ENCODE measurements around the gene TMEM150C. TPM values are rescaled to one million over a fixed set of nuclear protein-coding genes. Genes with fewer than 3 reads are reported as not detected.
A peak's percentile ranks its signal among the peaks of the same experiment; 100 is the strongest.

Gene TMEM150C
- total RNA-seq, 2 donors from 2014 or later: not detected

DNA sequence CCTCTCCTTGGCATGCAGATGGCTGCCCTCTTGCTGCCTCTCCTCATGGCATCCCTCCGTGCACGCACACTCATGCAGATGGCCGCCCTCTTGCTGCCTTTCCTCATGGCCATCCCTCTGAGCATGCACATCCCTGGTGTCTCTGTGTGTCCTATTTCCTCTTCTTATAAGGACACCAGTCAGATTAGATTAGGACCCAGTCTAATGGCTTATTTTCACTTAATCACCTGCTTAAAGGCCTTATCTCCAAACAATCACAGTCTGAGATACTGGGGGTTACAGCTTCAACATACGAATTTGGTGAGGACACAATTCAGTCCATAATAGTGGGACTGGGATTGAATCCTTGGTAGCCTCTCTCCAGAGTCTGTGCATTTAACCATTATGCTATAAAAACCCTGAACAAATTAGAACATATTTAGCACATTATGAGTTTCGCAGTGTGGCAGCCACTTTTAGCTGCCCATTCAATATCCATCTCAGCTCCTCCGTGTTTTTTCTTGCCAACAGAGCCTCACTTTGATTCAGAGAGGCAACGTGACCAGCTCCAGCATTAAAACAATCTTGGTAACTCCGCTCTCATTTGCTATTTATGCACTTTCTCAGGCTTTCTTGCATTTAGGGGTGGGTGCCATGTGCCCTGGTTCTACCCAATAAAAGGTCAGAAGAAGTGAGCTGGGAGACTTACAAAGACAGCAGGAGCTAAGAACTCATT lies 26.2 kb upstream of the TMEM150C start:
- peaks cover 6 to 28% of the 10 kb centered on the region in 2 donors for H3K27me3 Mint-ChIP-seq
- H3K9me3 Mint-ChIP-seq: no peaks in the 10 kb centered on the region
- no peak overlapping the region for H3K4me3 Mint-ChIP-seq
- H3K4me1 Mint-ChIP-seq (ENCODE audit: low read depth in 2 of 2): no peaks in the 10 kb centered on the region
- H3K27ac Mint-ChIP-seq: no peak overlapping the region
- no peaks in the 10 kb centered on the region for H3K36me3 Mint-ChIP-seq
- no peak for DNase-seq (ENCODE audit: low spot score)
- ATAC-seq: no peak

DNA sequence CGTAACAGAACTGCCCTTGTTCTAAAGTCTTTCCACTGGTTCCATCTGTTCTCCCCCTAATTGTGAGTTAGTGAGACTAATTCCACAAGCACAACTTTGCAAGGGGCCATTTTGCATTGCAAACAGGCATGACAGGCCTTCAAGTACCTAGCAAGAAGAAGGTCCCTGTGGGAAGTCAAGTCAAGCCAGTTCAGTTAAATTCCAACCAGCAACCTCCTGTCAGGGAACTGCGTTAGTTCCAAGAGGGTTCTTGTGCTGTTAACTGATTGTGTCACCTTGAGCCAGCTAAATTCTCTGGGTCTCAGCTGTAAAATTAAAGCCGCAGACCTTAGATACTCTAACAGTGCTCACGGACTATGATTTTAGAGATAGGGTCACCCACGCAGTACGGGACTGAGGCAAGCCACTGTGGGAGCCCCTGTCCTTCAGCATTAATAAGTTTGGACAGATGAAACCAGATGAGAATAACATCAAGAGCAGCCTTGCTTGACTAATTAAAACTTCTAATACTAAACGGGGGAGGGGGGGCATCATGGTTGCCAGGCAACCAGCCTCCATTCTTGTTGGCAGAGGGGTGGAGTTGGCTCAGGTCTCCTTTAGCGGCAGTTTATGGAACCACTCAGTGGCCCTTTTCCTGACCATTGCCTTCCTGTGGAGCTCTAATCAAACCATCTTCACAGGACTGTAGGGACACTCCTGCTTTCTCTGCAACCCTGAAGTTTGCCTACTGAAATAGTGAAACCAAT lies 24.1 kb upstream of the TMEM150C start:
- no peak for DNase-seq (ENCODE audit: low spot score)
- Mint-ChIP-seq H3K36me3 (no peaks in the 10 kb centered on the region), H3K4me1 (ENCODE audit: low read depth in 2 of 2) (no peaks in the 10 kb centered on the region), H3K27ac (no peak overlapping the region), H3K4me3 (no peak overlapping the region), H3K9me3 (no peaks in the 10 kb centered on the region), H3K27me3 (peaks cover 3 to 19% of the 10 kb centered on the region in 2 donors)
- ATAC-seq: no peak

GRCh38 chr4:82584931-82585330 lies 23.1 kb upstream of the TMEM150C start:
- peaks cover 3 to 28% of the 10 kb centered on the region in 2 donors for H3K27me3 Mint-ChIP-seq
- no peak overlapping the region for H3K27ac Mint-ChIP-seq

GRCh38 chr4:82583897-82584587 lies 22.3 kb upstream of the TMEM150C start:
- Mint-ChIP-seq H3K4me1 (ENCODE audit: low read depth in 2 of 2) (no peaks in the 10 kb centered on the region), H3K9me3 (no peaks in the 10 kb centered on the region), H3K36me3 (no peaks in the 10 kb centered on the region), H3K27ac (no peak overlapping the region), H3K4me3 (no peak overlapping the region), H3K27me3 (peaks cover 3 to 29% of the 10 kb centered on the region in 2 donors)
- DNase-seq (ENCODE audit: low spot score) (no peak), ATAC-seq (no peak)

More at GRCh38 chr4:82584931-82585330, 23.1 kb upstream of the TMEM150C start:
- no peak overlapping the region for H3K4me3 Mint-ChIP-seq
- no peaks in the 10 kb centered on the region for H3K36me3 Mint-ChIP-seq
- no peaks in the 10 kb centered on the region for H3K4me1 Mint-ChIP-seq (ENCODE audit: low read depth in 2 of 2)
- ATAC-seq (no peak), DNase-seq (ENCODE audit: low spot score) (no peak)
- no peaks in the 10 kb centered on the region for H3K9me3 Mint-ChIP-seq

DNA sequence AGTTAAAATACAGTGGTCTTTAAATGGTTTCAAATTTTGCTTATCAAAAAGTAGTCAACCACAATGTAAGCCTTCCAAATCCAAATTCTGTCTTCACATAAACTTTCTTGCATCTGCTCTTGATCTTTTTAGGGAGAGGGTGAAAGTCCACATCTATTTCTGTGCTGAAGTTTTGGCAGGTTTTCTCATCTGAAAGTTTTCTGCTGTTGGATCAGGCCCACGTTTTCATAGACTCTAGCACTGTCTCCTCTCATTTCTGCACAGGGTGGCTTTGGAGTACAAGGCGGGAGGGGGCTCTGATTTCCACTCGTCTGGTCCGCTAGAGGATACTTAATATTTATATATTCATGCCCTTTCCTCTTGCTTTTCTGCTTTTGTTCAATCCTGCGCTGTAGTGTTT lies 18.1 kb upstream of the TMEM150C start:
- H3K27ac Mint-ChIP-seq: no peak overlapping the region
- H3K4me3 Mint-ChIP-seq: no peak overlapping the region
- DNase-seq (ENCODE audit: low spot score) (no peak), ATAC-seq (no peak)
- H3K4me1 Mint-ChIP-seq (ENCODE audit: low read depth in 2 of 2): no peaks in the 10 kb centered on the region
- H3K27me3 Mint-ChIP-seq: peaks cover 3 to 25% of the 10 kb centered on the region in 2 donors
- no peaks in the 10 kb centered on the region for H3K9me3 Mint-ChIP-seq
- no peaks in the 10 kb centered on the region for H3K36me3 Mint-ChIP-seq

DNA sequence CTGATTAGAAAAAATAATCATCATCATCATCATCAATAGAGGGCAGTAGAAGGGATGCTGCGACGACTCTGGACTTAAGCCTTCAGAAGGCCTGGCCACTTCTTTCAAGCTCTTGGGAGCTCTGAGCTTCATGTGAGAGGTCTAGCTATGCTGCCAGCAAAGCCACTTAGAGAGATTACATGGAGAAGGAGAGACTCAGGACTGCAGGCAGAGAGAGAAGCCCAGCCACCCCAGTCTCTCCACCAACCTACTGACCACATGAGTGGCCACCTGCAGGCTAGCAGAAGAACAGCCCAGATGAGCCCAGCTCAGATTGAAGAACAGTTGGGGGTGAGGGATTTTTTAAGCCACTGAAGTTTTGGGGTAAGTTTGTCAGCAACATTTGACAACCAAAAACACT lies 17.1 kb upstream of the TMEM150C start:
- Mint-ChIP-seq H3K27me3 (peaks cover 3 to 29% of the 10 kb centered on the region in 2 donors), H3K27ac (no peak overlapping the region), H3K4me1 (ENCODE audit: low read depth in 2 of 2) (no peaks in the 10 kb centered on the region), H3K9me3 (no peaks in the 10 kb centered on the region), H3K4me3 (no peak overlapping the region), H3K36me3 (no peaks in the 10 kb centered on the region)
- no peak for DNase-seq (ENCODE audit: low spot score)
- no peak for ATAC-seq

DNA sequence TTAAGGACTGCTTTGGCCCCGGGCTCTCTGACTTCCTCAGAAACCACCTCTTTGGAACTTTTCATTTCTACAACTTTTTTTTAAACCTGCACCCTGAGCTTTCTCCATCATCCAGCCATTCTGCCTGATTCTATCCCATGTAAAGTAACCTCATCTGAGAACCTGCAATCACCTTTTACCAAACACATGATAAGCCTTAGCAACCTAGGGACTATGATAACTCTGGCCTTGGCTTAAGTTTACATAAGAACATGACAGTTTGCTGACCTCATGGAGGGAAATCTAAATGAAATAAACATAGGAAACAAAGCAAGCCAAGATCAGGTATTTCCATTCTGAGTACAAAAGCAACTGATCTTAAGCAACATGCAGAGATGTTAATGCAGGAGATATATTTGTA lies 15.7 kb upstream of the TMEM150C start:
- no peaks in the 10 kb centered on the region for H3K9me3 Mint-ChIP-seq
- no peaks in the 10 kb centered on the region for H3K36me3 Mint-ChIP-seq
- ATAC-seq (no peak), DNase-seq (ENCODE audit: low spot score) (no peak)
- H3K27me3 Mint-ChIP-seq: peaks cover 3 to 18% of the 10 kb centered on the region in 2 donors
- H3K4me3 Mint-ChIP-seq: no peak overlapping the region
- no peaks in the 10 kb centered on the region for H3K4me1 Mint-ChIP-seq (ENCODE audit: low read depth in 2 of 2)
- H3K27ac Mint-ChIP-seq: no peak overlapping the region

- DNase-seq (ENCODE audit: low spot score) (no peak), ATAC-seq (no peak)
- Mint-ChIP-seq H3K27me3 (peaks cover 18 to 31% of the 10 kb centered on the region in 2 donors), H3K4me3 (no peak overlapping the region), H3K4me1 (ENCODE audit: low read depth in 2 of 2) (no peaks in the 10 kb centered on the region), H3K9me3 (no peaks in the 10 kb centered on the region), H3K36me3 (no peaks in the 10 kb centered on the region), H3K27ac (no peak overlapping the region)
Observed at GRCh38 chr4:82569727-82570126, 7.9 kb upstream of the TMEM150C start.

DNA sequence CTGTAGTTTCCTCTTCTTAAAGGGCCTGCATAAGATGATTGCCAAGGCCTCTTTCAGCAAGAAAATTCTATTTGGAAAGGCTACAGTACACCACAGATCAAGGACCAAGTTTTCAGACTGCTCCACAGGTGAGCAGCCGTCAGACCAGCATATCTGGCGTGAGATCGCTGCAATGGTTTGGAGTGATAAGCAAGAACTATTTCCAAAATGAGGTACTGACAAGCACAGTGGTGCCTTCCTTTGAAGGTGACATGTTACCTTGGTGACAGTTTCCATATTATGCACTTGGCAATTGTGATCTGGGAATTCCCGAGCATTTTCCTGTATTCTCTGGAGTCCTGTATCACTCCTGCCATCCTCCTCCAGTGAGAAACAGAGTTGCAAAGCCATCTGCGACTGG lies 7.3 kb upstream of the TMEM150C start:
- DNase-seq (ENCODE audit: low spot score) (no peak), ATAC-seq (no peak)
- no peak overlapping the region for H3K27ac Mint-ChIP-seq
- no peaks in the 10 kb centered on the region for H3K36me3 Mint-ChIP-seq
- no peaks in the 10 kb centered on the region for H3K4me1 Mint-ChIP-seq (ENCODE audit: low read depth in 2 of 2)
- no peaks in the 10 kb centered on the region for H3K9me3 Mint-ChIP-seq
- H3K4me3 Mint-ChIP-seq: no peak overlapping the region
- peaks cover 20 to 30% of the 10 kb centered on the region in 2 donors for H3K27me3 Mint-ChIP-seq

- Mint-ChIP-seq H3K4me1 (ENCODE audit: low read depth in 2 of 2) (peaks cover 2 to 6% of the 10 kb centered on the region in 2 donors), H3K27me3 (peaks cover 31 to 46% of the 10 kb centered on the region in 2 donors), H3K9me3 (no peaks in the 10 kb centered on the region), H3K4me3 (no peak overlapping the region), H3K36me3 (peaks cover 6% of the 10 kb centered on the region), H3K27ac (no peak overlapping the region)
- ATAC-seq: no peak
- no peak for DNase-seq (ENCODE audit: low spot score)
Observed at GRCh38 chr4:82567444-82567843, 5.7 kb upstream of the TMEM150C start.

DNA sequence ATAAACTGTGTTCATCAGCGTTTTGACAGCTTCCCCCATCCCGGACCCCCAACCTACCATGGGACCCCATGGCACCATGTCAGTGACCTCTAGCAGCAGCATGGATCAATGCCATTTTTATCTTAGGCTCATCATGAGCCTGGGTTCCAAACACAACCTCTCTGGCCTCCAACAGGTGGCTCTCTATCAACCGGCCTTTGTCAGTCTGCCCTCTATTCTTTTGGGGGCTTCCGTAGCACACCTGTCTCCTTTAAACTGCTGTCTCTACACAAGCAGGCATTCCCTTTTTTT lies 721 bp upstream of the TMEM150C start:
- Mint-ChIP-seq H3K27me3 (peaks cover 40 to 64% of the 10 kb centered on the region in 2 donors), H3K4me3 (peak overlapping the region; percentile 73), H3K4me1 (ENCODE audit: low read depth in 2 of 2) (peaks cover 12 to 15% of the 10 kb centered on the region in 2 donors), H3K36me3 (peaks cover 15% of the 10 kb centered on the region), H3K27ac (no peak overlapping the region), H3K9me3 (no peaks in the 10 kb centered on the region)
- DNase-seq (ENCODE audit: low spot score) (no peak), ATAC-seq (no peak)

- H3K4me1 Mint-ChIP-seq (ENCODE audit: low read depth in 2 of 2): peaks cover 12 to 15% of the 10 kb centered on the region in 2 donors
- H3K27ac Mint-ChIP-seq: no peak overlapping the region
- peaks cover 15% of the 10 kb centered on the region for H3K36me3 Mint-ChIP-seq
- peak in 1 of 2 donors; percentile 67 for ATAC-seq
- H3K9me3 Mint-ChIP-seq: no peaks in the 10 kb centered on the region
- peak overlapping the region; percentile 64 for H3K4me3 Mint-ChIP-seq
- H3K27me3 Mint-ChIP-seq: peaks cover 45 to 72% of the 10 kb centered on the region in 2 donors
- DNase-seq (ENCODE audit: low spot score): no peak
Observed at GRCh38 chr4:82560853-82561785, 669 bp downstream of the TMEM150C start.

GRCh38 chr4:82559735-82560120 lies 2.1 kb downstream of the TMEM150C start:
- ATAC-seq: no peak
- no peaks in the 10 kb centered on the region for H3K9me3 Mint-ChIP-seq

More at GRCh38 chr4:82559735-82560120, 2.1 kb downstream of the TMEM150C start:
- Mint-ChIP-seq H3K4me1 (ENCODE audit: low read depth in 2 of 2) (peaks cover 12 to 15% of the 10 kb centered on the region in 2 donors), H3K36me3 (peaks cover 15% of the 10 kb centered on the region), H3K4me3 (no peak overlapping the region), H3K27me3 (peaks cover 41 to 69% of the 10 kb centered on the region in 2 donors), H3K27ac (no peak overlapping the region)
- DNase-seq (ENCODE audit: low spot score): no peak
